Keratinocyte (primary cell): ENCODE data around the gene GET3. TPM values are rescaled to one million over a fixed set of nuclear protein-coding genes. Genes with fewer than 3 reads are reported as not detected.

Experiments
- DNase-seq: peaks from one replicate; pipeline ENCODE4 v3.0.0-alpha.2; 2011; ENCODE audit warnings: low read depth, missing footprints, low spot score
- FAIRE-seq: peaks from 2 replicates; lab custom pipeline; 2011; peaks lifted over from hg19 to GRCh38; lab: Jason Lieb, UNC
- H2AFZ ChIP-seq: 2 replicates; pipeline ENCODE4 v1.6.0; 2012; ENCODE audit warnings: low read length, control low read depth, inconsistent platforms; ENCODE audit not compliant: control insufficient read depth
- H3K27ac ChIP-seq: 2 replicates; pipeline ENCODE4 v1.5.1; 2011; ENCODE audit warnings: low read length; ENCODE audit not compliant: control insufficient read depth, insufficient read depth
- H3K27me3 ChIP-seq: 3 replicates; pipeline ENCODE4 v1.6.0; 2011; ENCODE audit warnings: low read length; ENCODE audit not compliant: control insufficient read depth, insufficient read depth; ENCODE audit errors: extremely low read depth
- H3K36me3 ChIP-seq, 2 experiments: 2 replicates in 1 of 2; 3 replicates in 1 of 2; pipeline ENCODE4 v1.5.1; 2011; ENCODE audit warnings: low read length in 2 of 2, mild to moderate bottlenecking in 1 of 2; ENCODE audit not compliant: control insufficient read depth in 2 of 2, insufficient read depth in 2 of 2; ENCODE audit errors: extremely low read depth in 1 of 2
- H3K4me1 ChIP-seq: 3 replicates; pipeline ENCODE4 v1.5.1; 2011; ENCODE audit warnings: low read length; ENCODE audit not compliant: control insufficient read depth, insufficient read depth; ENCODE audit errors: extremely low read depth
- H3K4me2 ChIP-seq: 3 replicates; pipeline ENCODE4 v1.6.0; 2011; ENCODE audit warnings: low read depth, low read length; ENCODE audit not compliant: control insufficient read depth, insufficient read depth; ENCODE audit errors: extremely low read depth
- H3K4me3 ChIP-seq, 3 experiments: fragments of 200-600 bp in 1 of 3; sonication (generic) in 1 of 3; 2 replicates in 2 of 3; 3 replicates in 1 of 3; pipeline ENCODE4 v1.5.1; 2011 to 2016; ENCODE audit warnings: low read length in 3 of 3, mild to moderate bottlenecking in 3 of 3, control low read depth in 2 of 3, inconsistent platforms in 1 of 3, low read depth in 1 of 3, mixed read lengths in 1 of 3, mixed run types in 1 of 3, moderate library complexity in 1 of 3; ENCODE audit not compliant: control insufficient read depth in 2 of 3, insufficient read depth in 2 of 3; ENCODE audit errors: extremely low read depth in 1 of 3
- H3K79me2 ChIP-seq: 2 replicates; pipeline ENCODE4 v1.6.0; 2012; ENCODE audit warnings: low read length; ENCODE audit not compliant: control insufficient read depth, insufficient read depth
- H3K9ac ChIP-seq: 3 replicates; pipeline ENCODE4 v1.6.0; 2011; ENCODE audit warnings: low read length; ENCODE audit not compliant: control insufficient read depth, insufficient read depth; ENCODE audit errors: extremely low read depth
- H3K9me1 ChIP-seq: 3 replicates; pipeline ENCODE4 v1.6.0; 2011; ENCODE audit warnings: low read length; ENCODE audit not compliant: control insufficient read depth, insufficient read depth; ENCODE audit errors: extremely low read depth
- H3K9me3 ChIP-seq: 2 replicates; pipeline ENCODE4 v1.5.1; 2012; ENCODE audit warnings: low read depth, low read length; ENCODE audit not compliant: control insufficient read depth
- H4K20me1 ChIP-seq: 3 replicates; pipeline ENCODE4 v1.6.0; 2011; ENCODE audit warnings: low read length; ENCODE audit not compliant: control insufficient read depth, insufficient read depth; ENCODE audit errors: extremely low read depth
- CTCF ChIP-seq, 3 experiments: IDR thresholded peaks in 1 of 3; conservative IDR thresholded peaks in 1 of 3; optimal IDR thresholded peaks in 1 of 3; 2 replicates in 2 of 3; 3 replicates in 1 of 3; pipeline versions ENCODE3 to v1.5.1; 2011; ENCODE audit warnings: low read length in 3 of 3, mild to moderate bottlenecking in 3 of 3, moderate library complexity in 2 of 3, control low read depth in 1 of 3, inconsistent platforms in 1 of 3; ENCODE audit not compliant: insufficient read depth in 2 of 3; ENCODE audit errors: extremely low read depth in 1 of 3
- EZH2 ChIP-seq: IDR thresholded peaks from one replicate; pipeline ENCODE4 v1.6.1; 2012; ENCODE audit warnings: inconsistent platforms, mild to moderate bottlenecking, low read length, moderate library complexity
- dilution Hi-C: fragments of 300-500 bp; cut with MboI; formaldehyde crosslinking; loops from one replicate; pipeline ENCODE4 v1.7.0; 2020; ENCODE audit warnings: low sequenced_read_pairs; ENCODE audit not compliant: extremely low pct_ligation_motif_present
- polyA plus RNA-seq, 5 experiments: library from polyadenylated mRNA; depleted of rRNA in 3 of 5; stranded (reverse) in 3 of 5; stranded (forward) in 1 of 5; unstranded in 1 of 5; fragments of >200 nt; gene quantifications; 1 replicate in 1 of 5; 2 replicates in 3 of 5; 3 replicates in 1 of 5; pipeline versions ENCODE4 v1.2.1 to v1.2.3, GENCODE V29; 2011 to 2012; ENCODE audit warnings: missing spikeins in 2 of 5, low read depth in 1 of 5, low replicate concordance in 1 of 5

The GET3 gene
- polyA plus RNA-seq, 1 donor (not counting 4 experiments of a cell fraction or from before 2014, with no cell fraction given): 104 TPM

DNA sequence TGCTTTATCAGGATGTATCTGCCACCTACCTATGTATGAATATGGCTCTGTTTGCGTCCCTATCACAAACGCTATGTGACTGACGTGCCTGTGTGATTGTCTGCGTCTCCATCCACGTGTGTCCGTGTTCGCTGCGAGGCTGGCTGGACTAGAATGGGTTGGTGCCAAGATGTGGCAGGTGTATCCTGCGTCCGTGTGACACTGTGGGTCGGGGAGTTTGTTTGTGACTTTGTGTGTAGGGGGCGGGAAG lies 44.8 kb downstream of the GET3 start:
- no peaks in the 10 kb centered on the region for H3K9me1 ChIP-seq
- no peak for TF ChIP-seq EZH2
- no peak for TF ChIP-seq CTCF (optimal IDR thresholded peaks at IDR 0.05 in 1 of 3, IDR thresholded peaks at IDR 0.05 in 1 of 3, conservative IDR thresholded peaks at IDR 0.05 in 1 of 3; ENCODE audit: extremely low read depth in 1 of 3, insufficient read depth in 2 of 3, low read length in 3 of 3)
- H3K9ac ChIP-seq: peak overlapping the region; percentile 73
- no peaks in the 10 kb centered on the region for H3K27me3 ChIP-seq
- H3K4me3 ChIP-seq: peak overlapping the region; percentile 34 to 49 (median 40)
- H2AFZ ChIP-seq: peak overlapping the region; percentile 60
- dilution Hi-C loops: no loop called here
- no peaks in the 10 kb centered on the region for H3K79me2 ChIP-seq
- no peaks in the 10 kb centered on the region for H3K36me3 ChIP-seq
- peak overlapping the region; percentile 81 for H3K27ac ChIP-seq
- FAIRE-seq (no peak), DNase-seq (no peak)
- peak overlapping the region; percentile 88 for H3K4me2 ChIP-seq
- no peaks in the 10 kb centered on the region for H4K20me1 ChIP-seq
- H3K4me1 ChIP-seq: peaks cover 71% of the 10 kb centered on the region
- no peaks in the 10 kb centered on the region for H3K9me3 ChIP-seq

- peaks cover 70% of the 10 kb centered on the region for H3K4me1 ChIP-seq
- no peaks in the 10 kb centered on the region for H3K9me3 ChIP-seq
- FAIRE-seq: no peak
- peak overlapping the region; percentile 88 for H3K4me2 ChIP-seq
- no peaks in the 10 kb centered on the region for H3K27me3 ChIP-seq
- no peaks in the 10 kb centered on the region for H3K36me3 ChIP-seq
- H3K9ac ChIP-seq: peak overlapping the region; percentile 73
- H3K4me3 ChIP-seq: peak overlapping the region; percentile 34 to 57 (median 40)
- H3K27ac ChIP-seq: peak overlapping the region; percentile 81
- dilution Hi-C loops: no loop called here
- no peaks in the 10 kb centered on the region for H3K79me2 ChIP-seq
- no peaks in the 10 kb centered on the region for H4K20me1 ChIP-seq
- no peak for DNase-seq
- TF ChIP-seq EZH2: no peak
- TF ChIP-seq CTCF (optimal IDR thresholded peaks at IDR 0.05 in 1 of 3, IDR thresholded peaks at IDR 0.05 in 1 of 3, conservative IDR thresholded peaks at IDR 0.05 in 1 of 3; ENCODE audit: extremely low read depth in 1 of 3, insufficient read depth in 2 of 3, low read length in 3 of 3): peak in 1 of 3 experiments; percentile 27
- no peaks in the 10 kb centered on the region for H3K9me1 ChIP-seq
- H2AFZ ChIP-seq: peak overlapping the region; percentile 60
Measured at GRCh38 chr19:12782424-12783290, 45.4 kb downstream of the GET3 start.
